SK-N-SH treated with all-trans-retinoic acid at 6 μM for 48 hours (cell line): ENCODE measurements around the gene VTI1A.
A peak's percentile ranks its signal among the peaks of the same experiment; 100 is the strongest.

ENCODE experiments used
- ATAC-seq: fragments of 200-7000 bp; cut with Tn5 transposase; 3 replicates; pipeline ENCODE4 v1.9.1; 2020; ENCODE audit warnings: mild to moderate bottlenecking, moderate library complexity
- ARNTL ChIP-seq: fragments of 450-650 bp; formaldehyde crosslinking; IDR thresholded peaks from 2 replicates; pipeline ENCODE4 v1.5.0; 2020; ENCODE audit warnings: low read depth, mild to moderate bottlenecking, moderate library complexity, borderline replicate concordance
- BACH2 ChIP-seq: fragments of 250-450 bp; sonication (Bioruptor Pico); IDR thresholded peaks from 2 replicates; pipeline ENCODE4 v1.9.0; 2021; ENCODE audit warnings: mild to moderate bottlenecking, borderline replicate concordance
- CSDC2 ChIP-seq: fragments of 250-450 bp; sonication (Bioruptor Pico); IDR thresholded peaks from 2 replicates; pipeline ENCODE4 v1.5.0; 2020; ENCODE audit warnings: mild to moderate bottlenecking, moderate library complexity
- GLIS3 ChIP-seq: fragments of 250-450 bp; sonication (Bioruptor Pico); IDR thresholded peaks from 2 replicates; pipeline ENCODE4 v1.5.0; 2020; ENCODE audit warnings: mild to moderate bottlenecking, moderate library complexity
- ISL1 ChIP-seq: fragments of 250-450 bp; sonication (Bioruptor Pico); IDR thresholded peaks from 2 replicates; pipeline ENCODE4 v2.1.2; 2022; ENCODE audit warnings: mild to moderate bottlenecking, moderate library complexity
- OSR1 ChIP-seq: fragments of 250-450 bp; sonication (Bioruptor Pico); IDR thresholded peaks from 2 replicates; pipeline ENCODE4 v1.8.0; 2022; ENCODE audit warnings: moderate library complexity, mild to moderate bottlenecking, inconsistent platforms
- PPARA ChIP-seq: fragments of 250-450 bp; sonication (Bioruptor Pico); IDR thresholded peaks from 2 replicates; pipeline ENCODE4 v1.5.0; 2020; ENCODE audit warnings: mild to moderate bottlenecking, borderline replicate concordance
- SNAI2 ChIP-seq: fragments of 250-450 bp; sonication (Bioruptor Pico); IDR thresholded peaks from 2 replicates; pipeline ENCODE4 v1.5.0; 2020; ENCODE audit warnings: mild to moderate bottlenecking, moderate library complexity
- TCF4 ChIP-seq: fragments of 250-450 bp; sonication (Bioruptor Pico); IDR thresholded peaks from 2 replicates; pipeline ENCODE4 v1.8.0; 2021; ENCODE audit warnings: mild to moderate bottlenecking, moderate library complexity, borderline replicate concordance
- TOX ChIP-seq: fragments of 250-450 bp; sonication (Bioruptor Pico); IDR thresholded peaks from 2 replicates; pipeline ENCODE4 v1.8.0; 2021; ENCODE audit warnings: mild to moderate bottlenecking, moderate library complexity, borderline replicate concordance
- ZC3H10 ChIP-seq: fragments of 250-450 bp; sonication (Bioruptor Pico); IDR thresholded peaks from 2 replicates; pipeline ENCODE4 v1.5.1; 2021; ENCODE audit warnings: mild to moderate bottlenecking, moderate library complexity
- ZFP3 ChIP-seq: fragments of 250-450 bp; sonication (Bioruptor Pico); IDR thresholded peaks from 2 replicates; pipeline ENCODE4 v1.5.0; 2020; ENCODE audit warnings: mild to moderate bottlenecking, moderate library complexity
- ZFP30 ChIP-seq: fragments of 450-650 bp; formaldehyde crosslinking; IDR thresholded peaks from 2 replicates; pipeline ENCODE4 v1.5.0; 2022; ENCODE audit warnings: mild to moderate bottlenecking, moderate library complexity
- ZNF565 ChIP-seq: fragments of 450-650 bp; formaldehyde crosslinking; conservative IDR thresholded peaks from 2 replicates; pipeline ENCODE4 v1.5.0; 2020; ENCODE audit warnings: low read depth, mild to moderate bottlenecking, moderate library complexity
- ZNF70 ChIP-seq: fragments of 450-650 bp; formaldehyde crosslinking; IDR thresholded peaks from 2 replicates; pipeline ENCODE4 v1.5.0; 2020; ENCODE audit warnings: mild to moderate bottlenecking, moderate library complexity
- ZNF8 ChIP-seq: fragments of 450-650 bp; formaldehyde crosslinking; IDR thresholded peaks from 2 replicates; pipeline ENCODE4 v1.5.0; 2020; ENCODE audit warnings: mild to moderate bottlenecking, moderate library complexity
- TF ChIP-seq, protein P1 (sequence below): fragments of 250-450 bp; sonication (Bioruptor Pico); IDR thresholded peaks from 2 replicates; pipeline ENCODE4 v1.5.1; 2021; ENCODE audit warnings: mild to moderate bottlenecking, moderate library complexity
- TF ChIP-seq, protein P2 (sequence below): fragments of 250-450 bp; sonication (Bioruptor Pico); IDR thresholded peaks from 2 replicates; pipeline ENCODE4 v1.5.1; 2020; ENCODE audit warnings: low read depth, mild to moderate bottlenecking, moderate library complexity
- TF ChIP-seq, protein P3 (sequence below): fragments of 250-450 bp; sonication (Bioruptor Pico); IDR thresholded peaks from 2 replicates; pipeline ENCODE4 v1.8.0; 2020; ENCODE audit warnings: mild to moderate bottlenecking, moderate library complexity, borderline replicate concordance
- TF ChIP-seq, protein P4 (sequence below): fragments of 250-450 bp; sonication (Bioruptor Pico); IDR thresholded peaks from 2 replicates; pipeline ENCODE4 v1.5.0; 2020; ENCODE audit warnings: mild to moderate bottlenecking, moderate library complexity
- TF ChIP-seq, protein P5 (sequence below): fragments of 250-450 bp; sonication (Bioruptor Pico); IDR thresholded peaks from 2 replicates; pipeline ENCODE4 v1.8.0; 2021; ENCODE audit warnings: low read depth, mild to moderate bottlenecking, moderate library complexity, borderline replicate concordance

Gene VTI1A

DNA sequence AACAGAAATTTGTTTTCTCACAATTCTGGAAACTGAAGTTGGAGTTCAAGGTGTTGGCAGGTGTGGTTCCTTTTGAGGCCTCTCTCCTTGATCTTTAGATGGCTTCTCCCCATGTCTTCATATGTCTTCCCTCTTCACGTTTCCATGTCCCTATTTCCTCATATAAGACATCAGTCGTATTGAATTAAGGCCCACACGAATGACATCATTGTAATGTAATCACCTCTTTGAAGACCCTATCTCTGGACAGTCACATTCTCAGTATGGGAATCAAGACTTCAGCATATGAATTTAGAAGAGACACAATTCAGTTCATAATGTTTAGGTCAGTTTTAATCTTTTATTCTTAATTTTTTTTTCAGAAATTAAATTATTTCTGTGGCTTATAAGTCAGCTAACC is 19.8 kb downstream of the VTI1A start (continued):
- TF ChIP-seq, protein P1, sequence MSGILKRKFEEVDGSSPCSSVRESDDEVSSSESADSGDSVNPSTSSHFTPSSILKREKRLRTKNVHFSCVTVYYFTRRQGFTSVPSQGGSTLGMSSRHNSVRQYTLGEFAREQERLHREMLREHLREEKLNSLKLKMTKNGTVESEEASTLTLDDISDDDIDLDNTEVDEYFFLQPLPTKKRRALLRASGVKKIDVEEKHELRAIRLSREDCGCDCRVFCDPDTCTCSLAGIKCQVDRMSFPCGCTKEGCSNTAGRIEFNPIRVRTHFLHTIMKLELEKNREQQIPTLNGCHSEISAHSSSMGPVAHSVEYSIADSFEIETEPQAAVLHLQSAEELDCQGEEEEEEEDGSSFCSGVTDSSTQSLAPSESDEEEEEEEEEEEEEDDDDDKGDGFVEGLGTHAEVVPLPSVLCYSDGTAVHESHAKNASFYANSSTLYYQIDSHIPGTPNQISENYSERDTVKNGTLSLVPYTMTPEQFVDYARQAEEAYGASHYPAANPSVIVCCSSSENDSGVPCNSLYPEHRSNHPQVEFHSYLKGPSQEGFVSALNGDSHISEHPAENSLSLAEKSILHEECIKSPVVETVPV: no peak
- TF ChIP-seq, protein P2, sequence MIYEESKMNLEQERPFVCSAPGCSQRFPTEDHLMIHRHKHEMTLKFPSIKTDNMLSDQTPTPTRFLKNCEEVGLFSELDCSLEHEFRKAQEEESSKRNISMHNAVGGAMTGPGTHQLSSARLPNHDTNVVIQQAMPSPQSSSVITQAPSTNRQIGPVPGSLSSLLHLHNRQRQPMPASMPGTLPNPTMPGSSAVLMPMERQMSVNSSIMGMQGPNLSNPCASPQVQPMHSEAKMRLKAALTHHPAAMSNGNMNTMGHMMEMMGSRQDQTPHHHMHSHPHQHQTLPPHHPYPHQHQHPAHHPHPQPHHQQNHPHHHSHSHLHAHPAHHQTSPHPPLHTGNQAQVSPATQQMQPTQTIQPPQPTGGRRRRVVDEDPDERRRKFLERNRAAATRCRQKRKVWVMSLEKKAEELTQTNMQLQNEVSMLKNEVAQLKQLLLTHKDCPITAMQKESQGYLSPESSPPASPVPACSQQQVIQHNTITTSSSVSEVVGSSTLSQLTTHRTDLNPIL (CRISPR knock-in tag): no peak

DNA sequence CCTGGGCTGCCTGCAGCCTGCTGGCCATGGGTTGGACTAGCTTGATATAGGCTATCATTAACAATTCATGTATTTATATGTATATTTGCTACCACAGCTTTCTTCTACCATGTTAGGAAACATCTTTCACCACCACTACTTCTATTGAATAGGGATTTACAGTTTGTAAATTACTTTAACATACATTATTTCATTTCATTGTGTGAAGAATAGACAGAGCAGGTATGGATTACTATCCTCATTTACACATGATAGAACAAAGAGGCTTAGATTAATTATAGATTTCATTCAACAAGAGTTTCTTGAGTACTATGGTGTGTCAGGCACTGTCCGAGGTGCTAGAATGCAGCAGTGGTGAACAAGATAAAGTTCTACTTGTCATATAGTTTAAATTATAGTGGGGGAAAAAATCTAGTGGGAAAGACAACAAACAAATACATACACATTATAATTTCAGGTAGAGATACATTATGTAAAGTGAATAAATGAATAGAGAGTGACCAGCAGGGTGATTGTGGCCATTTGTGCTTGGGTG is 20.6 kb downstream of the VTI1A start:
- no peak for TF ChIP-seq GLIS3
- no peak for TF ChIP-seq ZFP3 (CRISPR knock-in tag)
- TF ChIP-seq ZFP30: no peak
- TF ChIP-seq ZC3H10: no peak
- no peak for TF ChIP-seq ARNTL (CRISPR knock-in tag)
- TF ChIP-seq, protein P2 (CRISPR knock-in tag): no peak
- no peak for TF ChIP-seq TOX (CRISPR knock-in tag)
- no peak for TF ChIP-seq BACH2 (CRISPR knock-in tag)
- no peak for TF ChIP-seq TCF4
- TF ChIP-seq, protein P3, sequence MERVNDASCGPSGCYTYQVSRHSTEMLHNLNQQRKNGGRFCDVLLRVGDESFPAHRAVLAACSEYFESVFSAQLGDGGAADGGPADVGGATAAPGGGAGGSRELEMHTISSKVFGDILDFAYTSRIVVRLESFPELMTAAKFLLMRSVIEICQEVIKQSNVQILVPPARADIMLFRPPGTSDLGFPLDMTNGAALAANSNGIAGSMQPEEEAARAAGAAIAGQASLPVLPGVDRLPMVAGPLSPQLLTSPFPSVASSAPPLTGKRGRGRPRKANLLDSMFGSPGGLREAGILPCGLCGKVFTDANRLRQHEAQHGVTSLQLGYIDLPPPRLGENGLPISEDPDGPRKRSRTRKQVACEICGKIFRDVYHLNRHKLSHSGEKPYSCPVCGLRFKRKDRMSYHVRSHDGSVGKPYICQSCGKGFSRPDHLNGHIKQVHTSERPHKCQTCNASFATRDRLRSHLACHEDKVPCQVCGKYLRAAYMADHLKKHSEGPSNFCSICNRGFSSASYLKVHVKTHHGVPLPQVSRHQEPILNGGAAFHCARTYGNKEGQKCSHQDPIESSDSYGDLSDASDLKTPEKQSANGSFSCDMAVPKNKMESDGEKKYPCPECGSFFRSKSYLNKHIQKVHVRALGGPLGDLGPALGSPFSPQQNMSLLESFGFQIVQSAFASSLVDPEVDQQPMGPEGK: no peak
- no peak for TF ChIP-seq ZNF70 (CRISPR knock-in tag)
- no peak for TF ChIP-seq ZNF565 (CRISPR knock-in tag)
- TF ChIP-seq PPARA (CRISPR knock-in tag): no peak
- TF ChIP-seq, protein P4, sequence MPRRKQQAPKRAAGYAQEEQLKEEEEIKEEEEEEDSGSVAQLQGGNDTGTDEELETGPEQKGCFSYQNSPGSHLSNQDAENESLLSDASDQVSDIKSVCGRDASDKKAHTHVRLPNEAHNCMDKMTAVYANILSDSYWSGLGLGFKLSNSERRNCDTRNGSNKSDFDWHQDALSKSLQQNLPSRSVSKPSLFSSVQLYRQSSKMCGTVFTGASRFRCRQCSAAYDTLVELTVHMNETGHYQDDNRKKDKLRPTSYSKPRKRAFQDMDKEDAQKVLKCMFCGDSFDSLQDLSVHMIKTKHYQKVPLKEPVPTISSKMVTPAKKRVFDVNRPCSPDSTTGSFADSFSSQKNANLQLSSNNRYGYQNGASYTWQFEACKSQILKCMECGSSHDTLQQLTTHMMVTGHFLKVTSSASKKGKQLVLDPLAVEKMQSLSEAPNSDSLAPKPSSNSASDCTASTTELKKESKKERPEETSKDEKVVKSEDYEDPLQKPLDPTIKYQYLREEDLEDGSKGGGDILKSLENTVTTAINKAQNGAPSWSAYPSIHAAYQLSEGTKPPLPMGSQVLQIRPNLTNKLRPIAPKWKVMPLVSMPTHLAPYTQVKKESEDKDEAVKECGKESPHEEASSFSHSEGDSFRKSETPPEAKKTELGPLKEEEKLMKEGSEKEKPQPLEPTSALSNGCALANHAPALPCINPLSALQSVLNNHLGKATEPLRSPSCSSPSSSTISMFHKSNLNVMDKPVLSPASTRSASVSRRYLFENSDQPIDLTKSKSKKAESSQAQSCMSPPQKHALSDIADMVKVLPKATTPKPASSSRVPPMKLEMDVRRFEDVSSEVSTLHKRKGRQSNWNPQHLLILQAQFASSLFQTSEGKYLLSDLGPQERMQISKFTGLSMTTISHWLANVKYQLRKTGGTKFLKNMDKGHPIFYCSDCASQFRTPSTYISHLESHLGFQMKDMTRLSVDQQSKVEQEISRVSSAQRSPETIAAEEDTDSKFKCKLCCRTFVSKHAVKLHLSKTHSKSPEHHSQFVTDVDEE (CRISPR knock-in tag): no peak
- no peak for TF ChIP-seq OSR1 (CRISPR knock-in tag)
- TF ChIP-seq SNAI2 (CRISPR knock-in tag): no peak
- TF ChIP-seq CSDC2 (CRISPR knock-in tag): no peak
- no peak for ATAC-seq

DNA sequence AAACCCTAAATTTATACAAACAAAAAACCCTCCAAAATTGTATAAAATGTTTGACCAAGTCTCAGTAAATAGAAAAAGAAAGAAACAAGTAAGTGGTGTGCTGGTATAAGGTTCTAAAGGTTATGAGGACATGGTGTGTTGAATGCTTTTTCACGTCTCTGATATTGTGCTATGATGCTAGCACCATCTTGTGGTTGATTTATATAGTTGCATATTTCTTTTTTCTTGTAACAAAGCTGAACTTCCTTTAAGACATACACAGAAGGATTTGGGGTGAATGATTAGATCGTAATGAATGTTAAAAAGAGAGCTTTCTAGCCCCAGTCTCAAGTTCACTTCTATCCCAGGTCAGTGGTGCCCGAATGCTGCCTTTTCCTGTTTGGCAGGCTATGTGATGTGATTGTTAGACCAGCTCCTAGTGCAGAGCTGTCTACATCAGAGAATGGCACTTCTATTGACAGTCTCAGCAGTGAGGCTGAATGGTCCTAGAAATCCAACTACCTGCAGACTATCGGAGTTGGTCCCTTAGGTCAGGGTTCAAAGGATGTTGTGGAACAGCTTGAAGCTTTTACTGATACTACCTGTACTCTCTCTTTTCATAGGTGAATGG is 25.0 kb downstream of the VTI1A start:
- peak; percentile 89 for ATAC-seq
- TF ChIP-seq, protein P2 (CRISPR knock-in tag): no peak
- TF ChIP-seq PPARA (CRISPR knock-in tag) (no peak), OSR1 (CRISPR knock-in tag) (no peak), ISL1 (CRISPR knock-in tag) (no peak), TCF4 (no peak), SNAI2 (CRISPR knock-in tag) (no peak), ZNF8 (CRISPR knock-in tag) (no peak), ZFP30 (no peak), GLIS3 (no peak), CSDC2 (CRISPR knock-in tag) (no peak), ZC3H10 (no peak)
- TF ChIP-seq, protein P3: no peak
- TF ChIP-seq, protein P5, sequence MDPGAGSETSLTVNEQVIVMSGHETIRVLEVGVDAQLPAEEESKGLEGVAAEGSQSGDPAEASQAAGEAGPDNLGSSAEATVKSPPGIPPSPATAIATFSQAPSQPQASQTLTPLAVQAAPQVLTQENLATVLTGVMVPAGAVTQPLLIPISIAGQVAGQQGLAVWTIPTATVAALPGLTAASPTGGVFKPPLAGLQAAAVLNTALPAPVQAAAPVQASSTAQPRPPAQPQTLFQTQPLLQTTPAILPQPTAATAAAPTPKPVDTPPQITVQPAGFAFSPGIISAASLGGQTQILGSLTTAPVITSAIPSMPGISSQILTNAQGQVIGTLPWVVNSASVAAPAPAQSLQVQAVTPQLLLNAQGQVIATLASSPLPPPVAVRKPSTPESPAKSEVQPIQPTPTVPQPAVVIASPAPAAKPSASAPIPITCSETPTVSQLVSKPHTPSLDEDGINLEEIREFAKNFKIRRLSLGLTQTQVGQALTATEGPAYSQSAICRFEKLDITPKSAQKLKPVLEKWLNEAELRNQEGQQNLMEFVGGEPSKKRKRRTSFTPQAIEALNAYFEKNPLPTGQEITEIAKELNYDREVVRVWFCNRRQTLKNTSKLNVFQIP (CRISPR knock-in tag): no peak
